ENCODE data around the gene SORL1-AS1.
A peak's percentile ranks its signal among the peaks of the same experiment; 100 is the strongest.

Gene SORL1-AS1

GRCh38 chr11:121456151-121456550, 3.4 kb upstream of the SORL1-AS1 start:
- no peak overlapping the region for H3K4me3 ChIP-seq (ENCODE audit: low read depth, low read length)
- no peak for DNase-seq (ENCODE audit: low read depth)

DNA sequence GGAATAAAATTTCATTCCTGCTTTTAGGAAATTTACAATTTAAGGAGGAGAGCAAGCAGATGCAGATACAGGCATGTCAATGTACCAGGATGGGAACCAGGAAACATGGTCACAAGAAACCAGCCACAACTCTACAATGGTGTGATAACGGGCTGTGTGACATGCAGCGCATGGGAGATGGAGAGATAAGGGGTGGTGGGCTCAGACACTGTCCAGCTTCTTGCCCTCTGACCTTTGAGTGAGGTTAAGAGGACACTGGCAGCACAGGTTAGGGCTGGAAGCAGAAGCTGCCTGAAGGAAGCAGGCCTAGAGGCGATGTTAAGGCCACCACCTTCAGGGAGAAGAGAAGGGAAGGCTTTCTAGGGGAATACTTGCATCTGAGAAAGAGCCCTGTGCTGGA, 2.3 kb upstream of the SORL1-AS1 start:
- no peak for DNase-seq (ENCODE audit: low read depth)
- H3K4me3 ChIP-seq (ENCODE audit: low read depth, low read length): no peak overlapping the region

DNA sequence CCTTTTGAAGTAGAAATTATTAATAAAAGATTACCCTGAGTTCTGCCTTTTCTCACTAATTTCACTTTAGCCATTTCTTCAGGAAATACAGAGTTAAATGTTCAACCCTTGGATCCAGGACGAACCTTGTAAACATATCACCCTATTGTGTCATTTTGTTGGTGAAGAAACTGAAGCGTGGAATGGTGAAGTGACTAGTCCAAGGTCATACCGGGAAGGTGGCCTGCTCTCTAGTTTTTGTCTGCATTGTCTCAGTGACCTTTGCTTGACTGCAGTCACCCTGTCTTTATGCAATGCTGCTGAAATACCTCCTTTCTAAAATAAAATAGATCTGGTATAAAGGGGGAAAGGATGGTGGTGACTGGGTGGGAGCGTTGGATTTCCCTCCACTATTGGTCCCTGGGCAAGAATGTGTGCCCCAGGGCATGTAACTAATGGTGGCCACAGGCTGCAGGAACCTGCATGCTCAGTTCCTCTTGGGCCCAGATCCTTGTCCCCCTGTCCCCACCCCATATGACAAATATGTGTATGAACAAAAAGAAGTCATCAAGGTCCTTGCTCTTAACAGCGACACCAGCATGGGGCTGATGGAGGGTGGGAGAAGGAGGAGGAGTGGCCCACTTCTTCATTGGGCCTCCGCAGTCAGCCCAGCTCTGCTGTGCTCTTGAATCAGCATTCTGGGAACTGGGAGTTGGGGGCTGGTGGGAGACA, 977 bp upstream of the SORL1-AS1 start:
- no peak overlapping the region for H3K4me3 ChIP-seq (ENCODE audit: low read depth, low read length)
- DNase-seq (ENCODE audit: low read depth): no peak

DNA sequence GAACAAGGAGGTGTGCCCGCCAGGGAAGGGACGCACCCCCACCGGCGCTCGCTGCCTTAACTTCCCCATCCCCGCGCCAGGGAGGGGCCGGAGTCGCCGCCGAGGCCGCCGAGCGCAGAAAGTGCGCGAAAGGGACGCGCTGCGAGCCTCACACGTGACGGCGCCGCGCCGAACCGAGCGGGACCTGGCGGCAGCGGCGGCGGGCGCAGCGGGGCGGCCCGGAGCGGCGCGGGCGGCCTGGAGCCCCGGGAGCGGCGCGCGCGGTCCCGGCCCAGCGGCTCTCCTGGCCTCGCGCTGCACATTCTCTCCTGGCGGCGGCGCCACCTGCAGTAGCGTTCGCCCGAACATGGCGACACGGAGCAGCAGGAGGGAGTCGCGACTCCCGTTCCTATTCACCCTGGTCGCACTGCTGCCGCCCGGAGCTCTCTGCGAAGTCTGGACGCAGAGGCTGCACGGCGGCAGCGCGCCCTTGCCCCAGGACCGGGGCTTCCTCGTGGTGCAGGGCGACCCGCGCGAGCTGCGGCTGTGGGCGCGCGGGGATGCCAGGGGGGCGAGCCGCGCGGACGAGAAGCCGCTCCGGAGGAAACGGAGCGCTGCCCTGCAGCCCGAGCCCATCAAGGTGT, 670 bp downstream of the SORL1-AS1 start, which contains the start of gene SORL1:
Gene SORL1, plus strand, starts transcription at position 329 of the 623 bp plus-strand sequence. Its CDS starts 18 bp downstream, at position 347.
- DNase-seq (ENCODE audit: low read depth): no peak
- peak within 1 kb of the TSS; percentile 58 for H3K4me3 ChIP-seq (ENCODE audit: low read depth, low read length)

GRCh38 chr11:121451178-121451985, 1.4 kb downstream of the SORL1-AS1 start:
- no peak for DNase-seq (ENCODE audit: low read depth)

DNA sequence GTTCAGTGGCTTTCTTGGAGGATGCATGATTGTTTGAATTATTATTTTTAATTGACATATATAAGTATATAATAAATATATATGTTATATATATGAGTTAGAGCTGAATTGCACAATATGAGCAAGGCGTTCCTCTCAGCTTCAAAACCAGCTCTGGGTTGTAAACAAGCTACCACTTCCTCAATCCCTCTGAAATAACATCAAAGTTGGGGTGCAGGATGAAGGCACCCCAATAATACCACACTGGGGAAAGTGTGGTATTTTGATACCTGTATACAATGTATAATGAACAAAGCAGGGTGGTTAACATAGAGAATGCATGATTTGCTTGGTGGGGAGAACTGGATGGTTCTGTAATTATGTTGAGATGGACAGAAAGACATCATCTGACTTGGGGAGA, 2.4 kb downstream of the SORL1-AS1 start:
- no peak for DNase-seq (ENCODE audit: low read depth)
- H3K4me3 ChIP-seq (ENCODE audit: low read depth, low read length): no peak overlapping the region

More at GRCh38 chr11:121451178-121451985, 1.4 kb downstream of the SORL1-AS1 start:
- H3K4me3 ChIP-seq (ENCODE audit: low read depth, low read length): peak overlapping the region; percentile 58

DNA sequence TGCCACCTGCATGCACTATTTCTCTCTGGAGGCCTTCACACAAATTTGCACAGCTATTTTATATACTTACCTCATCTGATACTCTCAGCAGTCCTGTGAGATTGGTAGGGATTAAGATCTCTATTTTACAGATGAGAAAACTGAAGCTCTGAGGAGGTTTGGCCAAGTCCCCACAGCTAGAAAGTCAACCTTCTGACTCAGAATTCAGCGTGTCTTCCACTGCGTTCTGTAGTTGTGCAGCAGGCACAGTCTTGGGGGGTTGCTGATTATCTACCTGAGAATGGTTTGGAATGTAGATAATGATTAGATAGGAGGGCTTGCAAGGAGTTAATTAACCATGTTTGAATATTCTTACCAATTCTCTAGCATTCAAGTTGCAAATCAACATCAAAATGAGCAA, 3.1 kb downstream of the SORL1-AS1 start:
- H3K4me3 ChIP-seq (ENCODE audit: low read depth, low read length): no peak overlapping the region
- no peak for DNase-seq (ENCODE audit: low read depth)

GRCh38 chr11:121449123-121449522, 3.6 kb downstream of the SORL1-AS1 start:
- no peak for DNase-seq (ENCODE audit: low read depth)
- no peak overlapping the region for H3K4me3 ChIP-seq (ENCODE audit: low read depth, low read length)

- no peak for DNase-seq (ENCODE audit: low read depth)
- H3K4me3 ChIP-seq (ENCODE audit: low read depth, low read length): no peak overlapping the region
Measured at GRCh38 chr11:121448431-121448941, 4.3 kb downstream of the SORL1-AS1 start.

- no peak overlapping the region for H3K4me3 ChIP-seq (ENCODE audit: low read depth, low read length)
- no peak for DNase-seq (ENCODE audit: low read depth)
Measured at GRCh38 chr11:121448011-121448410, 4.8 kb downstream of the SORL1-AS1 start.

GRCh38 chr11:121446752-121447156, 6.0 kb downstream of the SORL1-AS1 start:
- no peak for DNase-seq (ENCODE audit: low read depth)
- H3K4me3 ChIP-seq (ENCODE audit: low read depth, low read length): no peak overlapping the region

DNA sequence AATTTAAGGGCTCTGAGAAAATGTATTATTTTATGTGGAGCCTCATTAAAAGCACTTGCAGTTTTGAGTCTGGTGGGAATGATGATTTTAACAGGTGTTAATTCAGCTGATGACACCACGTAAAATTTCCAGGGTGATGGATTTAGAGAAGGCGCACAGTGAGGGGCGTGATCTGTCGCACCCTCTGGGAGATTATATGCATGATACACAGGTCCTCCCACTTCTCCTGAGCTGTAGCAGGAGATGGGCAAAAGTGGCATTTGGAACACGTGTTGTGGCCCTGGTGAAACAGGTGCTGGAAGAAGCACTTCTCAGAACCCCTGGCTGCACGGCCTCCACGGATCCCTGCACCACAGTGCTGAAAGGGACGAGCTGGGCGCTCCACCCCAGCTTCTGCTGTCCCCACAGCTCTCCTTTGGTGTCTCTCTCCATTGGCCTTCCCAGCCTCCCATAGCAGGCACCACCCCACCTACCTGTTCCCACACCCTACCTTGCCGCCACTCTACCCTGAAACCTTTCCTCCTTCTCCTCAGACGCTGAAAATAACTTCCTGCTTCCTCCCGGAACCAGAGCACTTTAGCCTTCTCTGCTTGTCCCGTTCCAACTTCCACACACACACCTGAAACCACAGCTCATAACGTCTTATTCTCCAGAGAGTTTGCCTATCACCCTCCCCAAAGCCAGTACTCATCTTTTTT, 7.5 kb downstream of the SORL1-AS1 start:
- DNase-seq (ENCODE audit: low read depth): no peak
- no peak overlapping the region for H3K4me3 ChIP-seq (ENCODE audit: low read depth, low read length)

- no peak for DNase-seq (ENCODE audit: low read depth)
- no peak overlapping the region for H3K4me3 ChIP-seq (ENCODE audit: low read depth, low read length)
Measured at GRCh38 chr11:121444526-121444925, 8.2 kb downstream of the SORL1-AS1 start.

- no peak overlapping the region for H3K4me3 ChIP-seq (ENCODE audit: low read depth, low read length)
- no peak for DNase-seq (ENCODE audit: low read depth)
Measured at GRCh38 chr11:121443688-121444275, 9.0 kb downstream of the SORL1-AS1 start.

DNA sequence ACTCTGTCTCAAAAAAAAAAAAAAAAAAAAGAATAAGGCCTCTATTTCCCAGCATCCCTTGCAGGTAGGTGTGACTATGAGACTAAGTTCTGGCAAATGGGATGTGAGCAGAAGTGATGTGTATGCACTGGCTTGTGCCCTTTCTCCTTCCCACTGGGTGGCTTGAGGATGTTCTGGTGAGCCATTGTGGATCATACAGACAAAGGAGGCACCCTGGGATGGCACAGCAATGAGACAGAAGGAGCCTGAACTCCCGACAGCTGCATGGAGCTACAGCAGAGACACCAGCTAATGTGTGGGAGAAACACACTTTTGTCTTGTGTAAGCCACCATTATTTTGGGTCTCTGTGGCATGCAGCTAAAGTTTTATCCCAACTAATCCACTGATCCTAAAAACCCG, 11.2 kb downstream of the SORL1-AS1 start:
- H3K4me3 ChIP-seq (ENCODE audit: low read depth, low read length): no peak overlapping the region
- DNase-seq (ENCODE audit: low read depth): no peak

GRCh38 chr11:121439759-121440158, 13.0 kb downstream of the SORL1-AS1 start:
- H3K4me3 ChIP-seq (ENCODE audit: low read depth, low read length): no peak overlapping the region
- no peak for DNase-seq (ENCODE audit: low read depth)

DNA sequence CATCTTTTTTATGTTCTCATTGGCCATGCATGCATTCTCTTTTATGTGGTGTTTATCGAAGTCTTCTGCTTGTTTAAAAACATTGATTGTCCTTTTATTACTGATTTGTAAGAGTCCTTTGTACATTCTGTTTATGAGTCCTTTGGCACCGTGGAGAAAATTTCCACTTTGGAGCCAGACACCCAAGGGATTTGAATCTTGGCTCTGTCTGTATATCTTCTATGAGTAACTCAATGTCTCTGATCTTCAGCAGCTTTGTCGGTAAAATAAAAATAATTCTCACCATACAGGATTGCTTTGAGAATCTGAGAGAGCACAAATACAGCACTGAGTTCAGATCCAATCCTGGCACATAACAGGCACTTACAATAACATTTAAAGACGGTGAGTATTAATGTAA, 13.4 kb downstream of the SORL1-AS1 start:
- no peak for DNase-seq (ENCODE audit: low read depth)

GRCh38 chr11:121437686-121438078, 15.1 kb downstream of the SORL1-AS1 start:
- DNase-seq (ENCODE audit: low read depth): no peak
- H3K4me3 ChIP-seq (ENCODE audit: low read depth, low read length): no peak overlapping the region

More for the DNA sequence above, 13.4 kb downstream of the SORL1-AS1 start:
- H3K4me3 ChIP-seq (ENCODE audit: low read depth, low read length): no peak overlapping the region

DNA sequence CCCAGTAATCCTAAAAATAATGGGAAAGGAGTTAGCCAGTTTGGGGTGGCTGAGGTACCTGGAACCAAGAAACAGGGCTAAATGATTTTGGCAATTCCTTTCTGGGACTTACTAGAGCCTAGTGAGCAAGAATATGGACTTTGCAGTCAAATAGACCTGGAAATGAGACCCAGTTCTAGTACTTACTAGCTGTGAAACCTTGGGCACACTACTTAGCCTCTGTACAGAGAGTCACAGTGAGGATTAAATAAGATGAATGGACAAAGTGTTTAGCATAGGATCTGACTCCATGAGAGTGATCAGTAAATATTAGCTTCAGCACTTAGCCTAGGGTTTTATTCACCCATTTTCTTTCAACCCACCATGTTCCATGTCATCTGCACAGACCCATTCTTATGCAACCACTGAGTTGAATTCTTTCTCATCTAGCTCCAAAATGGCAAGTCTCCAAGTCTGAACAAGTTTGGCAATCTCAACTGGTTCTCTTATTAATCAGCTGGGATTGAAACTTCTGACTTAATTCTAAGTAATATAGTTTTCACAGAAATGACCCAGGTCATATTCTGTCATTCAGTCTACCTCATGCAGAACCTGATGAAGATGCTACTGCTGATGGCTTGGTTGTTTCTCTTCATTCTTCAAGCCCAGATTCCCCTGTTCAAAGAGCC, 15.6 kb downstream of the SORL1-AS1 start:
- H3K4me3 ChIP-seq (ENCODE audit: low read depth, low read length): no peak overlapping the region
- DNase-seq (ENCODE audit: low read depth): peak; percentile 19
